Measurements from ENCODE around the gene ANKRD9. TPM values are rescaled to one million over a fixed set of nuclear protein-coding genes. Genes with fewer than 3 reads are reported as not detected.

Gene ANKRD9
- total RNA-seq, 1 experiment from 2014 or later = 23.7 TPM

GRCh38 chr14:102548616-102549240, 39.2 kb upstream of the ANKRD9 start:
- DNase-seq (ENCODE audit: low read depth, low spot score) (no peak), ATAC-seq (no peak)
- CTCF ChIA-PET = no interaction called here
- in situ Hi-C loops (cut with HindIII; ENCODE audit: low pct_unique_long_range_greater_than_20kb, low sequenced_read_pairs) (no loop called here), intact Hi-C loops (cut with micrococcal nuclease; ENCODE audit: unreplicated experiment) (no loop called here)
- POLR2A ChIA-PET = no interaction called here
- H3K9me3 ChIP-seq (ENCODE audit: control insufficient read depth, insufficient read depth, low read depth, low read length) = no peaks in the 10 kb centered on the region
- no peaks in the 10 kb centered on the region for H3K27me3 ChIP-seq (ENCODE audit: control insufficient read depth, insufficient read depth, low read length)
- no peak for TF ChIP-seq REST (IDR thresholded peaks at IDR 0.05; ENCODE audit: insufficient read depth in 1 of 2, low read depth in 2 of 2, low read length in 1 of 2)
- TF ChIP-seq TCF7L2 (IDR thresholded peaks at IDR 0.05; ENCODE audit: low read depth, low read length) = no peak
- TF ChIP-seq POLR2AphosphoS5 (IDR thresholded peaks at IDR 0.05; ENCODE audit: low read depth, low read length) = no peak
- no peak overlapping the region for H3K27ac ChIP-seq (ENCODE audit: low read length)
- H3K4me3 ChIP-seq (ENCODE audit: low read depth in 2 of 2, low read length in 2 of 2) = no peak overlapping the region
- H3K4me1 ChIP-seq (ENCODE audit: control insufficient read depth, insufficient read depth, low read length) = peaks cover 19% of the 10 kb centered on the region
- H3K36me3 ChIP-seq (ENCODE audit: control insufficient read depth, insufficient read depth, low read length) = no peaks in the 10 kb centered on the region
- BruUV-seq (replicated peaks) = no TSS peak

GRCh38 chr14:102545461-102546265, 36.1 kb upstream of the ANKRD9 start:
- Histone ChIP-seq H3K27ac (ENCODE audit: low read length) (peak overlapping the region; percentile 54), H3K9me3 (ENCODE audit: control insufficient read depth, insufficient read depth, low read depth, low read length) (no peaks in the 10 kb centered on the region), H3K36me3 (ENCODE audit: control insufficient read depth, insufficient read depth, low read length) (no peaks in the 10 kb centered on the region), H3K27me3 (ENCODE audit: control insufficient read depth, insufficient read depth, low read length) (no peaks in the 10 kb centered on the region), H3K4me1 (ENCODE audit: control insufficient read depth, insufficient read depth, low read length) (peaks cover 8% of the 10 kb centered on the region), H3K4me3 (ENCODE audit: low read depth in 2 of 2, low read length in 2 of 2) (no peak overlapping the region)
- POLR2A ChIA-PET = interaction anchor here (0.7 kb wide), 1 partner anchor 44 kb away, joined by 8 read pairs; no protein-coding TSS in a partner anchor
- ATAC-seq (peak; percentile 52), DNase-seq (ENCODE audit: low read depth, low spot score) (no peak)
- intact Hi-C loops (cut with micrococcal nuclease; ENCODE audit: unreplicated experiment) = no loop called here
- CTCF ChIA-PET = no interaction called here
- in situ Hi-C loops (cut with HindIII; ENCODE audit: low pct_unique_long_range_greater_than_20kb, low sequenced_read_pairs) = no loop called here
- no TSS peak for BruUV-seq (replicated peaks)
- TF ChIP-seq CTCF (IDR thresholded peaks at IDR 0.05) = no peak
- no peak for TF ChIP-seq SIN3A (IDR thresholded peaks at IDR 0.05; ENCODE audit: borderline replicate concordance, insufficient read depth, low read depth, low read length)
- no peak for TF ChIP-seq POLR2AphosphoS5 (IDR thresholded peaks at IDR 0.05; ENCODE audit: low read depth, low read length)
- no peak for TF ChIP-seq TCF7L2 (IDR thresholded peaks at IDR 0.05; ENCODE audit: low read depth, low read length)
- TF ChIP-seq REST (IDR thresholded peaks at IDR 0.05; ENCODE audit: insufficient read depth in 1 of 2, low read depth in 2 of 2, low read length in 1 of 2) = no peak
